GM12892 (cell line): Measurements from ENCODE around the gene BRCA1. TPM values are rescaled to one million over a fixed set of nuclear protein-coding genes. Genes with fewer than 3 reads are reported as not detected.
A peak's percentile ranks its signal among the peaks of the same experiment; 100 is the strongest.
"Not testable (repeated sequence)": the region's sequence is repeated elsewhere in the genome, so short reads cannot be mapped to it uniquely, and the experiment has no call there.

Source experiments
- DNase-seq: peaks from one replicate; pipeline ENCODE4 v3.0.0; 2011; ENCODE audit not compliant: insufficient read length
- FAIRE-seq: peaks from 2 replicates; lab custom pipeline; 2011; peaks lifted over from hg19 to GRCh38; lab: Jason Lieb, UNC
- POLR2A ChIP-seq: IDR thresholded peaks from 2 replicates; pipeline ENCODE4 v1.6.1; 2011; ENCODE audit warnings: low read depth, low read length, control low read depth
- POLR2AphosphoS5 ChIP-seq: IDR thresholded peaks from 2 replicates; pipeline ENCODE4 v1.6.1; 2011; ENCODE audit warnings: low read depth, low read length, control low read depth
- TAF1 ChIP-seq: IDR thresholded peaks from 2 replicates; pipeline ENCODE4 v1.6.1; 2011; ENCODE audit warnings: low read depth, mild to moderate bottlenecking, control low read depth, low read length, borderline replicate concordance
- polyA plus RNA-seq: library from polyadenylated mRNA; unstranded; fragments of >200 nt; gene quantifications from one replicate; pipeline ENCODE4 v1.2.1, GENCODE V29; 2012; ENCODE audit warnings: missing spikeins, inconsistent platforms; ENCODE audit not compliant: missing spikeins

The BRCA1 gene
- polyA plus RNA-seq: 37.0 TPM

DNA sequence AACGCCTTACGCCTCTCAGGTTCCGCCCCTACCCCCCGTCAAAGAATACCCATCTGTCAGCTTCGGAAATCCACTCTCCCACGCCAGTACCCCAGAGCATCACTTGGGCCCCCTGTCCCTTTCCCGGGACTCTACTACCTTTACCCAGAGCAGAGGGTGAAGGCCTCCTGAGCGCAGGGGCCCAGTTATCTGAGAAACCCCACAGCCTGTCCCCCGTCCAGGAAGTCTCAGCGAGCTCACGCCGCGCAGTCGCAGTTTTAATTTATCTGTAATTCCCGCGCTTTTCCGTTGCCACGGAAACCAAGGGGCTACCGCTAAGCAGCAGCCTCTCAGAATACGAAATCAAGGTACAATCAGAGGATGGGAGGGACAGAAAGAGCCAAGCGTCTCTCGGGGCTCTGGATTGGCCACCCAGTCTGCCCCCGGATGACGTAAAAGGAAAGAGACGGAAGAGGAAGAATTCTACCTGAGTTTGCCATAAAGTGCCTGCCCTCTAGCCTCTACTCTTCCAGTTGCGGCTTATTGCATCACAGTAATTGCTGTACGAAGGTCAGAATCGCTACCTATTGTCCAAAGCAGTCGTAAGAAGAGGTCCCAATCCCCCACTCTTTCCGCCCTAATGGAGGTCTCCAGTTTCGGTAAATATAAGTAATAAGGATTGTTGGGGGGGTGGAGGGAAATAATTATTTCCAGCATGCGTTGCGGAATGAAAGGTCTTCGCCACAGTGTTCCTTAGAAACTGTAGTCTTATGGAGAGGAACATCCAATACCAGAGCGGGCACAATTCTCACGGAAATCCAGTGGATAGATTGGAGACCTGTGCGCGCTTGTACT is at the start of gene BRCA1:
TSS of gene BRCA1 (minus strand) at position 232 of the 834 bp plus-strand sequence. CDS start 1,268 bp downstream, outside the sequence.
- peak; percentile 84 for TF ChIP-seq POLR2AphosphoS5
- 0 out of 2 replicates have a peak, but pooled peaks have one; percentile 38 for TF ChIP-seq TAF1
- peak; percentile 80 for TF ChIP-seq POLR2A
- FAIRE-seq (peak; percentile 95), DNase-seq (peak; percentile 91)

DNA sequence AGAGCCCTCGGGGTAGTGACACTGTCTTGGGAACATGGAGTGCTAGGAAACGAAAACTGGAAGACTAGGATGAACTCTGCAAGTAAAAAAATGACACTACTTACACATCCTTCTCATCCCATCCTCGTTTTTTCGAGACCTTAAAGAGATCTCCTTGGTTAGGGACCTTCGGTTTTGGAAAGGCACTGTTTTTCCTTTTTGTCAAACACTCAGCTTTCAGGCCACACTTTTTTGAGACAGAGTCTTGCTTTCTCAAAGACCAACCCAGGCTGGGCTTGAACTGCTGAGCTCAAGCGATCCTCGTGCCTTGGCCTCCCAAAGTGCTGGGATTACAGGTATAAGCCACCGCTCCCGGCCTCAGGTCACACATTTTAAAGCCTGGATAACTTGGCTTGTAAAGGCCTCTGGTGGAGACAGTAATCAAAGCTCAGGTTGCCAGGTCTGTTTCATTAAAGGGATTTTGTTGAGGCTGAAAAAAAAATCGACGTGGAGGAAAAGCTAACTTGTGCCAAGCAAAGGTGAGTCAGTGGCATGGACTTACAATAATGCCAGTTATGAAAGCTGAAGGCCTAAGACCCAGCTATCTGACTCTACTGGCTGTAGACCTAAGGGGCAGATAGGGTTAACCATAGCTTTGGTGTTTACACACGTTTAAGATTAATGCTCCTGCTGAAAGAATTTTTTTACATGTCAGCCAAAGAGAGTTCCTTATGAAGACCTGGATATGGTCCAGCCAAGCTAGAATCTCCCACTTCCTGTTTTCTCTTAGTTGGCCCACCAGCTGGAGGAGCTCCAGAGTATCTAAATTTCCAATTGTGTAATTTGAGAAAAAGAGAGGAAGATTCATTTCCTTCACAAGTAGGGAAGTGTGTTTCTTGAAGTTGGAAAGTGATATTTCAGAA is 46.7 kb upstream of the BRCA1 start:
- DNase-seq (no peak), FAIRE-seq (no peak)
- TF ChIP-seq POLR2AphosphoS5: no peak
- no peak for TF ChIP-seq POLR2A
- TF ChIP-seq TAF1: no peak

DNA sequence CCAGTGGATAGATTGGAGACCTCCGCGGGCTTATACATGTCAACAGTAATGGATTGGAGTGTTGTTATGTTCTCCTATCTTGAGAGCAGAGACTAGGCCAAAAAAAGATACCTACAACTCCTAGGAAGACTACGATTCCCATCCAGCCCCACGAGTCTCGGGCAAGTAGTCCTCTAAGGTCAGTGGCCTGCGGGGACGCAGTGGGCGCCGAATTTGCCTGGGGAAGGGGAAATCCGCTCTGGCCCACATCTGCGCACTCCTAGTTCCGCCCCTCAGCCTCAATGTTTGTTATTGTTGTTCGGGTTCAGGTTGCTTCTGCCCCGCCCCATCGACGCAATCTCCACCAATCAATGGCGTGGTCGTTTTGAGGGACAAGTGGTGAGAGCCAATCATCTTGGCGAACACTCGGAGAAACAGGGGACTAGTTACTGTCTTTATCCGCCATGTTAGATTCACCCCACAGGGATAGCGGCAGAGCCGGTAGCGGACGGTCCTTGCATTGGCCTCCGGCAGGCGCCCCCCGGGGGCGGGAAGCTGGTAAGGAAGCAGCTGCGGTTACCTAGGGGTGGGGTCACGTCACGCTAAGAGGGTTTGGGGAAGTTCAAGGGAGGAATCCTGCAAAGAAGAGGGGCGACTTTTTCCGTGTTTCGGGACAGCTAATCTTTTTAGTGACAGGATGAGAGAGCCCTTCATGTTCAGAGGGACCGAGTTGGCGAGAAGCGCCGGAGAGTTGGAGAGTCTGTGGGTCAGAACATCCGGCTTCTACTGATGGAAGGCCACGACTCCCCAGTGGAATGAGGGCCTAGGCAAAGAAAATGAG is 45.8 kb upstream of the BRCA1 start, which contains the start of gene NBR1:
TSS of gene NBR1 (plus strand) at position 449 of the 820 bp plus-strand sequence. CDS start 4,586 bp downstream, outside the sequence.
- TF ChIP-seq TAF1 (peak; percentile 80; the same call in 1 of the 2 replicates), POLR2A (peak; percentile 73), POLR2AphosphoS5 (peak; percentile 82)
- FAIRE-seq: peak; percentile 96
- peak; percentile 82 for DNase-seq

DNA sequence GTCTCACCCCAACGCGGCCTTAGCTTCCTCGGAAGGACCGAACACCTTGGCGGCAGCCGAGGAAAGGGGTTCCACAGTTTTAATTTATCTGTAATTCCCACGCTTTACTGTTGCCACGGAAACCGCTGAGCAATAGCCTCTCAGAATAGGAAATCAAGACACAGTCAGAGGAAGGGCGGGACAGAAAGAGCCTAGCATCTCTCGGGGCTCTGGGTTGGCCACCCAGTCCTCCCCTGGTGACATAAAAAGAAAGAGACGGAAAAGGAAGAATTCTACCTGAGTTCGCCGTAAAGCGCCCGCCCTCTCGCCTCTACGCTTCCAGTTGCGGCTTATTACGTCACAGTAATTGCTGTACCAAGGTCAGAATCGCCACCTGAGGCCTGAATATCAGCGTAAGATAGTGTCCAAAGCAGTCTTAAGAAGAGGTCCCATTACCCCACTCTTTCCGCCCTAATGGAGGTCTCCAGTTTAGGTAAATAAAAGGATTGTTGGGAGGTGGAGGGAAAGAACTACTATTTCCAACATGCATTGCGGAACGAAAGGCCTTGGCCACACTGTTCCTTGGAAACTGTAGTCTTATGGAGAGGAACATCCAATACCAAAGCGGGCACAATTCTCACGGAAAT is 45.1 kb upstream of the BRCA1 start:
- FAIRE-seq (no peak), DNase-seq (peak; percentile 85)
- TF ChIP-seq POLR2AphosphoS5 (no peak; the same call in 1 of the 2 replicates), TAF1 (peak; percentile 14; the same call in 1 of the 2 replicates)

DNA sequence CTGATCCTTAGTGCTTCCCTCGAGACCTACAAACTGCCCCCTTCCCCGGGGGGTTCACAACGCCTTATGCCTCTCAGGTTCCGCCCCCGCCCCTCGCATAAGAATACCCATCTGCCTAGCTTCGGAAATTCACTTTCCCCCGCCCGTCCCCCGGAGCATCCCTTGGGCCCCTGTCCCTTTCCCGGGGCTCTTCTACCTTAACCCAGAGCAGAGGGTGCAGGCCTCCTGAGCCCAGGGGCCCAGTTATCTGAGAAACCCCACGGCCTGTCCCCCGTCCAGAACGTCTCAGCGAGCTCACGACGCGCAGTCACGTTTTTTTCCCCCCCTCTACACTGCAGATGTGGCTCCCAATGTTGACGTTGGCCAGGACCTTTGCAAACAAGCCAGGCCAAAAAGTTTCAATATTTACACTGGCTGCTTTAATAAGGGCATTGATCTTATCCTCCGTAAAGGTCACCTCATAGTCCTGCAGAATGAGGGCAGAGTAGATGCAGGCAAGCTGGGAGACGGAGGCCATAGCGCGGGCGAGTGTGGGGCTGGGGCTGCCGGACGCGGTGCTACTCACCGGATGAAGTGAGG is 44.5 kb upstream of the BRCA1 start:
- FAIRE-seq (no peak), DNase-seq (peak; percentile 32)
- TF ChIP-seq POLR2AphosphoS5: no peak
- TF ChIP-seq POLR2A: no peak
- TF ChIP-seq TAF1: no peak

DNA sequence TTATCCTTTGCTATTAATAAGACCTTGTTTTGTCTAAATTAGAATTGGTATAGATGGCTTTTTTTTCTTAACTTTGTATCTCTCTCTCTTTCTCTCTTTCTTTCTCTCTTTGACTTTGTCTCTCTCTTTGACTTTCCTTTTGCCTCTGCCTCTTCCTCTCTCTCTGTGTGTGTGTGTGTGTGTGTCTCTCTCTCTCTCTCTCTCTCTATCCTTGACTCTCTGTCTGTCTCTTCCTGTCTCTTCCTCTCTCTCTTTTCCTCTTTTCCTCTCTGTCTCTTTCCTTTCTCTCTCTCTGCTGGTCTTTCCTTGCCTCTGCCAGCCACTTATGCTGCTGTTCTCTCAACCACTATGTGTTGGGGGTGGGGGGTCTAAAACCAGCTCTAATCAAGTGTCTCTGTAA is 40.8 kb upstream of the BRCA1 start:
- FAIRE-seq, DNase-seq: not testable (repeated sequence)

DNA sequence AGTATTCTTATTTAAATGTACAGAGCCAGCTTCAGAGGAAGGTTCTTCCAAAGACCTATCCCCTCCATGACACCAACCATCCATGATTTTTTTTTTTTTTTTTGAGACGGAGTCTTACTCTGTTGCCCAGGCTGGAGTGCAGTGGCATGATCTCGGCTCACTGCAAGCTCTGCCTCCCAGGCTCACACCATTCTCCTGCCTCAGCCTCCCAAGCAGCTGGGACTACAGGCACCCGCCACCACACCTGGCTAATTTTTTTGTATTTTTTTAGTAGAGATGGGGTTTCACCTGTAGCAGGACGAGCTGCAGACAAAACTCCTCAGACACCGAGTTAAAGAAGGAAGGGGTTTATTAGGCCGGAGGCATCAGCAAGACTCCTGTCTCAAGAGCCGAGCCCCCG is 34.8 kb upstream of the BRCA1 start:
- not testable (repeated sequence) for FAIRE-seq, DNase-seq

DNA sequence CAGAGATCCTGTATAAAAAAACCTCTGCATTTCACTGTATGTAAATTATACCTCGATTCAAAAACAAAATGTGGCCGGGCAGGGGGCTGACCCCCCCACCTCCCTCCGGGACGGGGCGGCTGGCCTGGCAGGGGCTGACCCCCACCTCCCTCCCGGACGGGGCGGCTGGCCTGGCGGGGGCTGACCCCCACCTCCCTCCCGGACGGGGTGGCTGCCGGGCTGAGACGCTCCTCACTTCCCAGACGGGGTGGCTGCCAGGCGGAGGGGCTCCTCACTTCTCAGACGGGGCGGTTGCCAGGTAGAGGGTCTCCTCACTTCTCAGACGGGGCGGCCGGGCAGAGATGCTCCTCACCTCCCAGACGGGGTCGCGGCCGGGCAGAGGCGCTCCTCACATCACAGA is 34.1 kb upstream of the BRCA1 start:
- FAIRE-seq, DNase-seq: not testable (repeated sequence)

DNA sequence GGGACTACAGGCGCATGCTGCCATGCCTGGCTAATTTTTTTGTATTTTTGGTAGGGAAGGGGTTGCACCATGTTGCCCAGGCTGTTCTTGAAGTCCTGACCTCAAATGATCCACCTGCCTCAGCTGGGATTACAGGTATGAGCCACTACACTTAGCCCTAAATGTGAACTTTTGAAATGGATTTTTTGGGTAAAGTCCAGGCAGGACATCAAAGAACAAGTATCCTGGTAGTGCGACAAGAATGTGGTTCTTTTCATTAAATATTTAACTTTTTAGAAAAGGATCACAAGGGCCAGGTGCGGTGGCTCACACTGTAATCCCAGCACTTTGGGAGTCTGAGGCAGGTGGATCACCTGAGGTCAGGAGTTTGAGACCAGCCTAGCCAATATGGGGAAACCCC is 30.5 kb upstream of the BRCA1 start:
- DNase-seq (no peak), FAIRE-seq (no peak)
- no peak for TF ChIP-seq TAF1
- TF ChIP-seq POLR2AphosphoS5: no peak
- no peak for TF ChIP-seq POLR2A

DNA sequence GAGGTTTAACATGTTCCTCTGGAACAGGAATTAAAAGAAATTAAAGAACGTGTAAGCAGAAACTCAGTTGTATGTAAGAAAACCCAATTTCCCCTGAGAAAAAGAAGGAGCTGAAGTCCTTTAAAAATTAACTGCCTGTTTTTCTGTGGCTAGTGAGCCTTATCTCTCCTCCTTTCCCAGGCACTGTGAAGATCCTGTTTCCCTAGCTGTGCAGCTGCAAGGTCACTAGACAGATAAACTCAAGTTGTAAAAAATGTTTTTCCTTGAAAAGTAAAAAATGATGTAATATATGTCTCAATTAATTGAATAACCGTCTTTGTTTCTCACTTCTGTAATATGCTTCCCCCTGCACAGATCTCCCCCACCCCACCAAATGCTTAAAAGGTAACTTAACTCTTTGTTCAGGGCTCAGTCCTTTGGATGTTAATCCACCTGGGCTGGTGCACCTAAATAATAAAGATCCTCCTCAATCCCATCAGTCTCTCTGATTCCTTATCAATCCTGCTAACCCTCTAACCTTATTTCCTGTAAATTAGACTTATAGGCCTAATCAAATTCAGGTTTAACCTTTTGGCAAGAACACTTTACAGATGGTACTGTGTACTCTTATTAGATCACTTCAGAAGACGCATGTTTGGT is 28.2 kb upstream of the BRCA1 start:
- DNase-seq, FAIRE-seq: not testable (repeated sequence)
